Body of pancreas (tissue), 4 donors: ENCODE data around the gene ZNF282. TPM values are rescaled to one million over a fixed set of nuclear protein-coding genes. Genes with fewer than 3 reads are reported as not detected.
"Not testable (repeated sequence)": the region's sequence is repeated elsewhere in the genome, so short reads cannot be mapped to it uniquely, and the experiment has no call there.

Experiments used
- ATAC-seq: fragments of 150-250 bp; one replicate; pipeline ENCODE4 v1.9.1; 2016
- DNase-seq, 4 donors: peaks; one replicate each; pipeline ENCODE4 v3.0.0-alpha.2; 2019
- H3K27ac ChIP-seq, 4 donors: fragments of 200-600 bp; sonication (generic); 1 replicate in 3 of 4; 2 replicates in 1 of 4; pipeline versions ENCODE4 v1.5.1 to v1.6.1; 2016 to 2019; ENCODE audit warnings: mild to moderate bottlenecking in 1 of 4, mixed read lengths in 1 of 4, moderate library complexity in 1 of 4
- H3K27me3 ChIP-seq, 2 donors: fragments of 200-600 bp; sonication (generic); one replicate each; pipeline ENCODE4 v1.6.0; 2016; ENCODE audit warnings: mild to moderate bottlenecking in 1 of 2
- H3K36me3 ChIP-seq, 2 donors: fragments of 200-600 bp; sonication (generic); replicated peaks in 1 of 2; 2 replicates each; pipeline ENCODE4 v1.5.1; 2016; ENCODE audit warnings: low read depth in 2 of 2; ENCODE audit not compliant: insufficient read depth in 1 of 2
- H3K4me1 ChIP-seq: fragments of 200-600 bp; sonication (generic); one replicate; pipeline ENCODE4 v1.6.0; 2016
- H3K4me3 ChIP-seq, 2 donors: fragments of 200-600 bp; sonication (generic); 1 replicate in 1 of 2; 2 replicates in 1 of 2; pipeline ENCODE4 v1.5.1; 2016 to 2019
- H3K9me3 ChIP-seq, 3 donors: fragments of 200-600 bp; sonication (generic); 1 replicate in 2 of 3; 2 replicates in 1 of 3; pipeline ENCODE4 v1.5.1; 2016
- POLR2A ChIP-seq, 3 donors: fragments of 450-650 bp; IDR thresholded peaks; one replicate each; pipeline ENCODE4 v1.6.1; 2016; ENCODE audit warnings: antibody characterized with exemption in 3 of 3, mild to moderate bottlenecking in 2 of 3
- WGBS, 2 donors: methylation state at CpG; one replicate each; pipeline ENCODE4 v1.1.5; 2017; 5-methylcytosine and 5-hydroxymethylcytosine counted together
- intact Hi-C: fragments of 100-400 bp; cut with DNase I; formaldehyde crosslinking; loops from one replicate; pipeline ENCODE4 v1.15.1; 2023
- total RNA-seq, 2 donors: library from RNA; depleted of rRNA; stranded (reverse); fragments of >200 nt; gene quantifications; one replicate each; pipeline ENCODE4 v1.1.0, GENCODE V29; 2016
- TF ChIP-seq, protein P1 (sequence below), 7 experiments: fragments of 450-650 bp in 4 of 7; fragments of 200-600 bp in 3 of 7; sonication (generic) in 3 of 7; IDR thresholded peaks; one replicate each; pipeline ENCODE4 v1.5.1; 2016 to 2019; ENCODE audit warnings: antibody characterized with exemption in 7 of 7

The ZNF282 gene
- total RNA-seq, 2 donors from 2014 or later = 12.7 to 28.0 TPM

DNA sequence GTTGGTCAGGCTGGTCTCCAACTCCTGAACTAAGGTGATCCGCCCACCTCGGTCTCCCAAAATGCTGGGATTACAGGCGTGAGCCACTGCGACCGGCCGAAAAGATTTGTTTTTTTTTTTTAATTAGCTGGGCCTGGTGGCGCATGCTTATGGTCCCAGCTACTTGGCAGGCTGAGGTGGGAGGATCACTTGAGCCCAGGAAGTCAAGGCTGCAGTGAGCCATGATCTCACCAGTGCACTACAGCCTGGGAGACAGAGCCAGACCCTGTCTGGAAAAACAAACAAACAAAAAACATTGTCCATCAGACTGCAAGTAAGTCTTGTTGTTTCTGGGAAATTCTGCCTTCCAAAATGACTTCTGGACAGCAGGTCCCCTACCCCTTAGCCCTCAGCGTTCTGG lies 27.8 kb downstream of the ZNF282 start:
- DNase-seq (no peak), ATAC-seq (no peak)
- Histone ChIP-seq H3K27me3 (no peaks in the 10 kb centered on the region), H3K9me3 (no peaks in the 10 kb centered on the region), H3K4me1 (no peaks in the 10 kb centered on the region), H3K36me3 (peaks cover 4% of the 10 kb centered on the region in 2 donors), H3K27ac (no peak overlapping the region), H3K4me3 (no peak overlapping the region)
- WGBS, 2 donors = 92 to 100% methylated on average over 8 of the region's 8 CpGs
- intact Hi-C loops = no loop called here
- no peak for TF ChIP-seq POLR2A (IDR thresholded peaks at IDR 0.05)
- TF ChIP-seq, protein P1, sequence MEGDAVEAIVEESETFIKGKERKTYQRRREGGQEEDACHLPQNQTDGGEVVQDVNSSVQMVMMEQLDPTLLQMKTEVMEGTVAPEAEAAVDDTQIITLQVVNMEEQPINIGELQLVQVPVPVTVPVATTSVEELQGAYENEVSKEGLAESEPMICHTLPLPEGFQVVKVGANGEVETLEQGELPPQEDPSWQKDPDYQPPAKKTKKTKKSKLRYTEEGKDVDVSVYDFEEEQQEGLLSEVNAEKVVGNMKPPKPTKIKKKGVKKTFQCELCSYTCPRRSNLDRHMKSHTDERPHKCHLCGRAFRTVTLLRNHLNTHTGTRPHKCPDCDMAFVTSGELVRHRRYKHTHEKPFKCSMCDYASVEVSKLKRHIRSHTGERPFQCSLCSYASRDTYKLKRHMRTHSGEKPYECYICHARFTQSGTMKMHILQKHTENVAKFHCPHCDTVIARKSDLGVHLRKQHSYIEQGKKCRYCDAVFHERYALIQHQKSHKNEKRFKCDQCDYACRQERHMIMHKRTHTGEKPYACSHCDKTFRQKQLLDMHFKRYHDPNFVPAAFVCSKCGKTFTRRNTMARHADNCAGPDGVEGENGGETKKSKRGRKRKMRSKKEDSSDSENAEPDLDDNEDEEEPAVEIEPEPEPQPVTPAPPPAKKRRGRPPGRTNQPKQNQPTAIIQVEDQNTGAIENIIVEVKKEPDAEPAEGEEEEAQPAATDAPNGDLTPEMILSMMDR (IDR thresholded peaks at IDR 0.05) = no peak

DNA sequence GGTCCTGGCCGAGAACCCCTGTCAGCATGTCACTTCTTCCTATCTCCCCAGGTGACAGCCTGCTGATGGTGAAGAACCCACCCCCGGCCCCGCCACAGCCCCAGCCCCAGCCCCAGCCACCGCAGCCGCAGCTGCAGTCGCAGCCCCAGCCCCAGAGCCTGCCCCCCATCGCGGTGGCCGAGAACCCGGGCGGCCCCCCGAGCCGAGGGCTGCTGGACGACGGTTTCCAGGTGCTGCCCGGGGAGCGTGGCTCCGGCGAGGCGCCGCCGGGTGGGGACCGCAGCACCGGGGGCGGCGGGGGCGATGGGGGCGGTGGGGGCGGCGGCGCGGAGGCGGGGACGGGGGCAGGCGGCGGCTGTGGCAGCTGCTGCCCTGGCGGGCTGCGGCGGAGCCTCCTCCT lies 28.4 kb downstream of the ZNF282 start:
- H3K27ac ChIP-seq = no peak overlapping the region
- H3K4me1 ChIP-seq = no peaks in the 10 kb centered on the region
- peaks cover 4% of the 10 kb centered on the region in 2 donors for H3K36me3 ChIP-seq
- ATAC-seq (no peak), DNase-seq (no peak)
- intact Hi-C loops = no loop called here
- no peak overlapping the region for H3K4me3 ChIP-seq
- 93% methylated on average over 16 of the region's 39 CpGs; no CpG with 5 or more reads in 1 of the 2 donors for WGBS, 2 donors
- TF ChIP-seq, protein P1 (IDR thresholded peaks at IDR 0.05) = no peak
- TF ChIP-seq POLR2A (IDR thresholded peaks at IDR 0.05) = no peak
- H3K9me3 ChIP-seq = no peaks in the 10 kb centered on the region
- H3K27me3 ChIP-seq = no peaks in the 10 kb centered on the region

DNA sequence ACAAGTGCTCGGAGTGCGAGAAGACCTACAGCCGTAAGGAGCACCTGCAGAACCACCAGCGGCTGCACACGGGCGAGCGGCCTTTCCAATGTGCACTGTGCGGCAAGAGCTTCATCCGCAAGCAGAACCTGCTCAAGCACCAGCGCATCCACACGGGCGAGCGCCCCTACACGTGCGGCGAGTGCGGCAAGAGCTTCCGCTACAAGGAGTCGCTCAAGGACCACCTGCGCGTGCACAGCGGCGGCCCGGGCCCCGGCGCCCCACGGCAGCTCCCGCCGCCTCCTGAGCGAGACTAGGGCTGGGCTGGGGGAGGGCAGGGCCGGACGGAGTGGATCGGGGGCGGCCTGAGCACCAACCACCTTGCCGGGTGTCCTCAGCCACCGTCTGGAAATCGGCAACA lies 29.0 kb downstream of the ZNF282 start:
- no peak for ATAC-seq
- no peaks in the 10 kb centered on the region for H3K27me3 ChIP-seq
- no peak overlapping the region for H3K4me3 ChIP-seq
- H3K27ac ChIP-seq = no peak overlapping the region
- no peak for DNase-seq
- no peaks in the 10 kb centered on the region for H3K9me3 ChIP-seq
- 95 to 96% methylated on average over 8 to 27 of the region's 37 CpGs for WGBS, 2 donors
- peaks cover 4% of the 10 kb centered on the region in 2 donors for H3K36me3 ChIP-seq
- H3K4me1 ChIP-seq = no peaks in the 10 kb centered on the region
- intact Hi-C loops = no loop called here
- TF ChIP-seq, protein P1 (IDR thresholded peaks at IDR 0.05) = no peak
- no peak for TF ChIP-seq POLR2A (IDR thresholded peaks at IDR 0.05)

DNA sequence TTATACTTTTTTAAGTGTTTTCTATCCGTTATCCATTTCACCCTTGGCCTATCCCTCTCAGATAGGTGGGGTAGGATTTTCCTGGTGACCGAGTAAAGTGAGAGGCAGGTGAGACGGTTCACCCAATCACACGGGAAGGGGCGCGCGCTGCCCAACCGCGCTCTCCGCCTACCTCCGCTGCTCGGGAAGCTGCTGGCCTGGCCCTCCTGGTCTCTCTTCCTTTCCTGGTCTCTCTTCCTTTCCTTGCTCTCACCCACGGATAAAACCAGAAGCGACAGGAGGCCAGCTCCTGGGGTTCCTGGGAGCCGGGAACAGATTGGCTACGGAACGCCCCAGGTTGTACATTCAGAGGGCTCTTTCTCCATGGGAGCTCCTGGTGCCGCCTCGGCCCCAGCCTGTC lies 29.8 kb downstream of the ZNF282 start:
- Histone ChIP-seq H3K4me1 (no peaks in the 10 kb centered on the region), H3K27ac (no peak overlapping the region), H3K9me3 (no peaks in the 10 kb centered on the region), H3K27me3 (no peaks in the 10 kb centered on the region), H3K4me3 (no peak overlapping the region), H3K36me3 (peaks cover 4% of the 10 kb centered on the region in 2 donors)
- intact Hi-C loops = no loop called here
- TF ChIP-seq, protein P1 (IDR thresholded peaks at IDR 0.05) = no peak
- no peak for TF ChIP-seq POLR2A (IDR thresholded peaks at IDR 0.05)
- no peak for DNase-seq
- 94% methylated on average over 13 to 19 of the region's 19 CpGs for WGBS, 2 donors
- no peak for ATAC-seq

DNA sequence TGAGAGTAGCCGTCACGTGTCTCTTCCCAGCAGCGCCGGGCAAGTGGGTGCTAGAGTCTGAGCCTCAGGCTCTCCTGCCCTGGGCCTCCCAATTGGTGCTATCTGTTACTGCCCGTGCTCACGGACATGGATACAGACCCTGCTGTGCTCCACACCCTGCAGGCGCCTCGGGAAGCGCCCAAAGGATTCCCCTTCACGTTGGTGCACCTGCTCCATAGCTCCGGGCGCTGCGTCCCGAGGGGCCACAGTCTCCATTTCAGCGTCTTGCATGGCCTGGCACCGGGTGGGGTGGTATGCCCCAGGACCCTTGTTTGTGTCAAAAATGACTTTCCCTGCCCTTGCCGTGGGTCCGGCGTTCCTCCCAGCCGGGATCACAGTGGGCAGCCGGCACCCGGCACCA lies 30.3 kb downstream of the ZNF282 start:
- ATAC-seq (no peak), DNase-seq (no peak)
- TF ChIP-seq, protein P1 (IDR thresholded peaks at IDR 0.05) = no peak
- TF ChIP-seq POLR2A (IDR thresholded peaks at IDR 0.05) = no peak
- no peaks in the 10 kb centered on the region for H3K9me3 ChIP-seq
- no peaks in the 10 kb centered on the region for H3K4me1 ChIP-seq
- no peak overlapping the region for H3K4me3 ChIP-seq
- intact Hi-C loops = no loop called here
- WGBS, 2 donors = 94 to 96% methylated on average over 4 to 22 of the region's 22 CpGs
- peaks cover 4% of the 10 kb centered on the region in 2 donors for H3K36me3 ChIP-seq
- no peaks in the 10 kb centered on the region for H3K27me3 ChIP-seq
- no peak overlapping the region for H3K27ac ChIP-seq

DNA sequence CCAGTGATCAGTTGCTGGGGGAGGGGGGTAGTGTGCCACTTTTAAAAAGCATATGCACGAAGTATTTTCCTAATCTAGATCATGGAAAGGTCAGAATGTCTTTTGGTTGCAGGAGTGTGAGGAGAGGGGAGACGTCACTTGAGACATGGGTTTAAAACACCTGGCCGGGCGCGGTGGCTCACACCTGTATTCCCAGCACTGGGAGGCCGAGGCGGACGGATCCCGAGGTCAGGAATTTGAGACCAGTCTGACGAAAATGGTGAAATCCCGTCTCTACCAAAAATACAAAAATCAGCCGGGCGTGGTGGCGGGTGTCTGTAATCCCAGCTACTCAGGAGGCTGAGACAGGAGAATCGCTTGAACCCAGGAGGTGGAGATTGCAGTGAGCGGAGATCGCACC lies 31.0 kb downstream of the ZNF282 start:
- H3K4me1 ChIP-seq, intact Hi-C loops, H3K36me3 ChIP-seq, H3K4me3 ChIP-seq, DNase-seq, H3K27me3 ChIP-seq, H3K9me3 ChIP-seq, H3K27ac ChIP-seq, ATAC-seq: not testable (repeated sequence)
- 90 to 93% methylated on average over 13 to 17 of the region's 17 CpGs for WGBS, 2 donors
